Limb (tissue), 2 donors: ENCODE data around the gene PHLDB3.
"Not testable (repeated sequence)": the region's sequence is repeated elsewhere in the genome, so short reads cannot be mapped to it uniquely, and the experiment has no call there.

Source experiments
- DNase-seq, 2 donors: peaks; one replicate each; pipeline ENCODE4 v3.0.0-alpha.2; 2016; ENCODE audit errors: extremely low spot score in 2 of 2

The PHLDB3 gene

GRCh38 chr19:43504426-43505185, at the start of gene PHLDB3:
Gene PHLDB3 (minus strand): TSS chr19:43504746. CDS start chr19:43504118, 628 bp downstream.
- DNase-seq = no peak

- DNase-seq = no peak
Measured at GRCh38 chr19:43553656-43554055, 49.1 kb upstream of the PHLDB3 start.

GRCh38 chr19:43552616-43553015, 48.1 kb upstream of the PHLDB3 start:
- DNase-seq = no peak

GRCh38 chr19:43552198-43552450, 47.6 kb upstream of the PHLDB3 start:
- DNase-seq = no peak

- no peak for DNase-seq
Measured at GRCh38 chr19:43551399-43552197, 47.1 kb upstream of the PHLDB3 start.

- no peak for DNase-seq
Measured at GRCh38 chr19:43548706-43549105, 44.2 kb upstream of the PHLDB3 start.

- not testable (repeated sequence) for DNase-seq
Measured at GRCh38 chr19:43547926-43548325, 43.4 kb upstream of the PHLDB3 start.

GRCh38 chr19:43546581-43546980, 42.0 kb upstream of the PHLDB3 start:
- DNase-seq = no peak

- DNase-seq = no peak
Measured at GRCh38 chr19:43545981-43546380, 41.4 kb upstream of the PHLDB3 start.

GRCh38 chr19:43545276-43545675, 40.7 kb upstream of the PHLDB3 start:
- DNase-seq = no peak

GRCh38 chr19:43544077-43544476, 39.5 kb upstream of the PHLDB3 start:
- DNase-seq = no peak

GRCh38 chr19:43541920-43542650, 37.5 kb upstream of the PHLDB3 start:
- DNase-seq = no peak

GRCh38 chr19:43540381-43540780, 35.8 kb upstream of the PHLDB3 start:
- DNase-seq = no peak

- no peak for DNase-seq
Measured at GRCh38 chr19:43538922-43539321, 34.4 kb upstream of the PHLDB3 start.

GRCh38 chr19:43534816-43535761, 30.5 kb upstream of the PHLDB3 start:
- peak; percentile 60 to 76 for DNase-seq

- no peak for DNase-seq
Measured at GRCh38 chr19:43534305-43534815, 29.8 kb upstream of the PHLDB3 start.

GRCh38 chr19:43533546-43534304, 29.2 kb upstream of the PHLDB3 start:
- DNase-seq = peak; percentile 97 to 99

- DNase-seq = peak; percentile 94 to 96
Measured at GRCh38 chr19:43532962-43533545, 28.5 kb upstream of the PHLDB3 start, which contains the start of gene ZNF575. Gene ZNF575 (plus strand): TSS chr19:43533188. CDS start chr19:43534423, 1,235 bp downstream.

- DNase-seq = no peak
Measured at GRCh38 chr19:43532571-43532961, 28.0 kb upstream of the PHLDB3 start.
